ENCODE data around the gene ANKRD35. TPM values are rescaled to one million over a fixed set of nuclear protein-coding genes. Genes with fewer than 3 reads are reported as not detected.

Gene ANKRD35
- polyA plus RNA-seq, 1 donor: 0.93 TPM

- H3K27me3 ChIP-seq (ENCODE audit: control insufficient read depth, insufficient read depth, low read length): no peaks in the 10 kb centered on the region
- H3K4me1 ChIP-seq (ENCODE audit: control insufficient read depth, insufficient read depth, low read length): peaks cover 13% of the 10 kb centered on the region
- no peaks in the 10 kb centered on the region for H3K36me3 ChIP-seq (ENCODE audit: control insufficient read depth, insufficient read depth, low read length)
- H3K4me3 ChIP-seq (ENCODE audit: low read length): no peak overlapping the region
- H3K27ac ChIP-seq (ENCODE audit: low read length): no peak overlapping the region
- DNase-seq: no peak
- H3K9me3 ChIP-seq (ENCODE audit: control insufficient read depth, low read depth, low read length): no peaks in the 10 kb centered on the region
- WGBS (ENCODE audit: insufficient coverage, low lambda C conversion rate): no CpG with 5 or more reads among the region's 7 CpGs
Observed at GRCh38 chr1:145893306-145894055, 7.8 kb upstream of the ANKRD35 start.

GRCh38 chr1:145892486-145893087, 6.9 kb upstream of the ANKRD35 start:
- H3K36me3 ChIP-seq (ENCODE audit: control insufficient read depth, insufficient read depth, low read length): no peaks in the 10 kb centered on the region
- peaks cover 13% of the 10 kb centered on the region for H3K4me1 ChIP-seq (ENCODE audit: control insufficient read depth, insufficient read depth, low read length)
- H3K27me3 ChIP-seq (ENCODE audit: control insufficient read depth, insufficient read depth, low read length): no peaks in the 10 kb centered on the region
- no peak overlapping the region for H3K4me3 ChIP-seq (ENCODE audit: low read length)
- H3K9me3 ChIP-seq (ENCODE audit: control insufficient read depth, low read depth, low read length): no peaks in the 10 kb centered on the region
- WGBS (ENCODE audit: insufficient coverage, low lambda C conversion rate): 100% methylated on average over 1 of the region's 3 CpGs
- DNase-seq: no peak
- peak overlapping the region; percentile 66 for H3K27ac ChIP-seq (ENCODE audit: low read length)

DNA sequence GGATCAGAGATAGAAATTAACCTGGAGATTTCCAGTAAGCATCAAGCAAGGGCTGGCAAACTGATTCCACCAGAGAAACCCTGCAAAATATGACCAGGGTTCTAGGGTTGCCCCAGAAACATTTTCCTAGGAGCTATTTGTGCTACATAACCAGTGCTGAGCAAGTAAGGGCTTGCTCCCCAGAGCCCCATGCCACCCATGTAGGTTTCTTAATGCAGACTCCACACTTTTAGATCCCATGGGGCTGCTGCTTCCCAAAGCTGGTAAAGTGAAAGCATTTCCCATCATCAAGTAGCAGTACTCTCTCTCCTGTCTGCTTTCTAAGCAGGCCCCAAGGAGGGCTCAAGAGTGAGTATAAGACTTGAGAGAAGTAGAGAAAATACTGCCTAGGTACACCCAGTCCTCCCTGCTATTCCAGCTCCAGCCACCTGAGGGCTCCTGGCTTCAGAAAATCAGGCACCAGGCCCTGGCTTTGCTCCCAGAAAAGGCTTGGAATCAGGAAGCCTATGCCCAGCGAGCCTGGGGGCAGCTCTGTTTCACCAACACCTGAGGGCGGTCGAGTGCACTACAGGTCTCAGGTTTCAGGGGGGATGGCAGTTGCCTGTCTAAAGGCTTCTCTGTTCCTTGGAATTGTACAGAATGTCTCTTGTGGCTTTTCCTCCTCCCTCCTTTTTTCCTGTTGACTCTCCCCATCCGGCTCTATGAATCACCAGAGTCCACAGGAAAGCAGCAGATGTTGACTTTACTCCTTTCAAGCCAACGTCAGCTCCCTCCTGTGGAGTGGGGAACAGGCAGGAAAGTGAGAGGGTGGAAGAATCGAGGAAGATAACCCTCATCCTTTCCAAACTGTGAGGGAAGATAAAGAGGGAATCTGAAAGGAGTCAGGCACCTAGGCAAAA, 6.2 kb upstream of the ANKRD35 start:
- Histone ChIP-seq H3K4me1 (ENCODE audit: control insufficient read depth, insufficient read depth, low read length) (peaks cover 13% of the 10 kb centered on the region), H3K4me3 (ENCODE audit: low read length) (no peak overlapping the region), H3K36me3 (ENCODE audit: control insufficient read depth, insufficient read depth, low read length) (no peaks in the 10 kb centered on the region), H3K27ac (ENCODE audit: low read length) (peak overlapping the region; percentile 66), H3K9me3 (ENCODE audit: control insufficient read depth, low read depth, low read length) (no peaks in the 10 kb centered on the region), H3K27me3 (ENCODE audit: control insufficient read depth, insufficient read depth, low read length) (no peaks in the 10 kb centered on the region)
- DNase-seq: peak; percentile 91 to 93
- WGBS (ENCODE audit: insufficient coverage, low lambda C conversion rate): 10% methylated on average over 2 of the region's 6 CpGs

- H3K4me1 ChIP-seq (ENCODE audit: control insufficient read depth, insufficient read depth, low read length): peaks cover 13% of the 10 kb centered on the region
- no peak overlapping the region for H3K27ac ChIP-seq (ENCODE audit: low read length)
- H3K4me3 ChIP-seq (ENCODE audit: low read length): no peak overlapping the region
- no CpG with 5 or more reads among the region's 1 CpG for WGBS (ENCODE audit: insufficient coverage, low lambda C conversion rate)
- no peaks in the 10 kb centered on the region for H3K27me3 ChIP-seq (ENCODE audit: control insufficient read depth, insufficient read depth, low read length)
- H3K36me3 ChIP-seq (ENCODE audit: control insufficient read depth, insufficient read depth, low read length): no peaks in the 10 kb centered on the region
- H3K9me3 ChIP-seq (ENCODE audit: control insufficient read depth, low read depth, low read length): no peaks in the 10 kb centered on the region
- DNase-seq: no peak
Observed at GRCh38 chr1:145891143-145891542, 5.5 kb upstream of the ANKRD35 start.

GRCh38 chr1:145889722-145890121, 4.1 kb upstream of the ANKRD35 start:
- no peaks in the 10 kb centered on the region for H3K9me3 ChIP-seq (ENCODE audit: control insufficient read depth, low read depth, low read length)
- no peak overlapping the region for H3K27ac ChIP-seq (ENCODE audit: low read length)
- H3K36me3 ChIP-seq (ENCODE audit: control insufficient read depth, insufficient read depth, low read length): no peaks in the 10 kb centered on the region
- no CpG with 5 or more reads among the region's 3 CpGs for WGBS (ENCODE audit: insufficient coverage, low lambda C conversion rate)
- H3K27me3 ChIP-seq (ENCODE audit: control insufficient read depth, insufficient read depth, low read length): peaks cover 5% of the 10 kb centered on the region
- DNase-seq: no peak
- H3K4me3 ChIP-seq (ENCODE audit: low read length): no peak overlapping the region
- peaks cover 13% of the 10 kb centered on the region for H3K4me1 ChIP-seq (ENCODE audit: control insufficient read depth, insufficient read depth, low read length)

GRCh38 chr1:145887631-145888030, 2.0 kb upstream of the ANKRD35 start:
- WGBS (ENCODE audit: insufficient coverage, low lambda C conversion rate): no CpG with 5 or more reads among the region's 5 CpGs
- peaks cover 17% of the 10 kb centered on the region for H3K27me3 ChIP-seq (ENCODE audit: control insufficient read depth, insufficient read depth, low read length)
- peaks cover 12% of the 10 kb centered on the region for H3K4me1 ChIP-seq (ENCODE audit: control insufficient read depth, insufficient read depth, low read length)
- H3K4me3 ChIP-seq (ENCODE audit: low read length): no peak overlapping the region
- DNase-seq: no peak
- no peaks in the 10 kb centered on the region for H3K36me3 ChIP-seq (ENCODE audit: control insufficient read depth, insufficient read depth, low read length)
- no peak overlapping the region for H3K27ac ChIP-seq (ENCODE audit: low read length)
- no peaks in the 10 kb centered on the region for H3K9me3 ChIP-seq (ENCODE audit: control insufficient read depth, low read depth, low read length)

GRCh38 chr1:145886816-145887215, 1.1 kb upstream of the ANKRD35 start:
- Histone ChIP-seq H3K36me3 (ENCODE audit: control insufficient read depth, insufficient read depth, low read length) (no peaks in the 10 kb centered on the region), H3K27ac (ENCODE audit: low read length) (no peak overlapping the region), H3K27me3 (ENCODE audit: control insufficient read depth, insufficient read depth, low read length) (peaks cover 17% of the 10 kb centered on the region), H3K4me1 (ENCODE audit: control insufficient read depth, insufficient read depth, low read length) (peaks cover 6% of the 10 kb centered on the region), H3K9me3 (ENCODE audit: control insufficient read depth, low read depth, low read length) (no peaks in the 10 kb centered on the region), H3K4me3 (ENCODE audit: low read length) (no peak overlapping the region)
- DNase-seq: no peak
- 100% methylated on average over 1 of the region's 8 CpGs for WGBS (ENCODE audit: insufficient coverage, low lambda C conversion rate)

DNA sequence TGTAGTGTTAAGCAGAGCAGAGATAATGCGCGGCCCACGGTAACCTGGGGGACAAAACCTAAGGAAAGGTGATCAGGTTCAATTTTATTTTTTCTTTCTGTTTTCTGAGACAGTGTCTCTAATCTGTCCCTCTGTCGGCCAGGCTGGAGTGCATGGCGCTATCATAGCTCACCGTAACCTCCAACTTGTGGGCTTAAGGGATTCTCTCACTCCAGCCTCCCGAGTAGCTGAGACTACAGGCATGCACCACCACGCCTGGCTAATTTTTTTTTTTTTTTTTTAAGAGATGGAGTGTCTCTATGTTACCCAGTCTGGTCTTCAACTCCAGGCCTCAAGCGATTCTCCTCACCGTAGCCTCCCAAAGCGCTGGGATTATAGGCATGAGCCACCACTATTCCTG, 724 bp upstream of the ANKRD35 start:
- no peaks in the 10 kb centered on the region for H3K36me3 ChIP-seq (ENCODE audit: control insufficient read depth, insufficient read depth, low read length)
- no peaks in the 10 kb centered on the region for H3K9me3 ChIP-seq (ENCODE audit: control insufficient read depth, low read depth, low read length)
- no peak overlapping the region for H3K27ac ChIP-seq (ENCODE audit: low read length)
- DNase-seq: no peak
- WGBS (ENCODE audit: insufficient coverage, low lambda C conversion rate): no CpG with 5 or more reads among the region's 11 CpGs
- peaks cover 17% of the 10 kb centered on the region for H3K27me3 ChIP-seq (ENCODE audit: control insufficient read depth, insufficient read depth, low read length)
- H3K4me1 ChIP-seq (ENCODE audit: control insufficient read depth, insufficient read depth, low read length): peaks cover 2% of the 10 kb centered on the region
- peak overlapping the region; percentile 56 for H3K4me3 ChIP-seq (ENCODE audit: low read length)

DNA sequence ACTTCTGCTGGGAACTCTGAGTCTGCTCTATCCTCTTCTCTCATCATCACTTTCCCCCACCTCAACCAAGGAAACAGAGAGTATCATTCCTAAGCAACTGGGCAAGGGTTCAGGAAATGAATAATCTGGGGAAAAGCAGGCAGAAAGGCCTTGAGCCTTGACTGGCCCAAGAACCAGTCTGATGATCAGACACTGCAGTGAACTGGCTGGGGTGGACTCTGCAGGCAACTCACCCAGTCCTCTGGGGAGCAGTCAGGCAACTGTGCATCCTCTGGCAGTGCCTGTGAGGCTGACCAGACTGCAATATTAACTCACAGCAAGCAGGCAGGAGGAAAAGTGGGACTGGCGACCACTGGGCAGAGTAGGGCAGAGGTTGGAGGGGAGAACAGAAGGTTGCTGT, 991 bp downstream of the ANKRD35 start:
- H3K36me3 ChIP-seq (ENCODE audit: control insufficient read depth, insufficient read depth, low read length): no peaks in the 10 kb centered on the region
- no peak overlapping the region for H3K4me3 ChIP-seq (ENCODE audit: low read length)
- H3K27me3 ChIP-seq (ENCODE audit: control insufficient read depth, insufficient read depth, low read length): peaks cover 17% of the 10 kb centered on the region
- no peaks in the 10 kb centered on the region for H3K9me3 ChIP-seq (ENCODE audit: control insufficient read depth, low read depth, low read length)
- H3K27ac ChIP-seq (ENCODE audit: low read length): no peak overlapping the region
- no peak for DNase-seq
- 100% methylated on average over 1 of the region's 1 CpG for WGBS (ENCODE audit: insufficient coverage, low lambda C conversion rate)
- H3K4me1 ChIP-seq (ENCODE audit: control insufficient read depth, insufficient read depth, low read length): no peaks in the 10 kb centered on the region

GRCh38 chr1:145879775-145880174, 5.9 kb downstream of the ANKRD35 start:
- no peaks in the 10 kb centered on the region for H3K4me1 ChIP-seq (ENCODE audit: control insufficient read depth, insufficient read depth, low read length)
- H3K36me3 ChIP-seq (ENCODE audit: control insufficient read depth, insufficient read depth, low read length): no peaks in the 10 kb centered on the region
- no peaks in the 10 kb centered on the region for H3K9me3 ChIP-seq (ENCODE audit: control insufficient read depth, low read depth, low read length)
- H3K27me3 ChIP-seq (ENCODE audit: control insufficient read depth, insufficient read depth, low read length): peaks cover 23% of the 10 kb centered on the region
- no peak overlapping the region for H3K4me3 ChIP-seq (ENCODE audit: low read length)
- H3K27ac ChIP-seq (ENCODE audit: low read length): no peak overlapping the region
- 35% methylated on average over 3 of the region's 5 CpGs for WGBS (ENCODE audit: insufficient coverage, low lambda C conversion rate)
- peak in 1 of 2 donors; percentile 9 for DNase-seq
